Gastroesophageal sphincter (tissue), 4 donors: ENCODE measurements around the gene TRIO. TPM values are rescaled to one million over a fixed set of nuclear protein-coding genes. Genes with fewer than 3 reads are reported as not detected.
"Not testable (repeated sequence)": the region's sequence is repeated elsewhere in the genome, so short reads cannot be mapped to it uniquely, and the experiment has no call there.

Source experiments
- ATAC-seq: fragments of 150-250 bp; one replicate; pipeline ENCODE4 v1.9.1; 2016; ENCODE audit warnings: mild to moderate bottlenecking, moderate library complexity
- H3K27ac ChIP-seq, 4 donors: fragments of 200-600 bp; sonication (generic) in 3 of 4; 1 replicate in 3 of 4; 2 replicates in 1 of 4; pipeline ENCODE4 v1.5.1; 2016 to 2019
- H3K27me3 ChIP-seq: fragments of 200-600 bp; sonication (generic); one replicate; pipeline ENCODE4 v1.5.1; 2019
- H3K36me3 ChIP-seq, 2 donors: fragments of 200-600 bp; sonication (generic); one replicate each; pipeline ENCODE4 v1.5.1; 2019; ENCODE audit warnings: control low read depth in 1 of 2
- H3K4me1 ChIP-seq, 3 donors: fragments of 200-600 bp; sonication (generic); 1 replicate in 2 of 3; 2 replicates in 1 of 3; pipeline ENCODE4 v1.5.1; 2016 to 2019; ENCODE audit warnings: control low read depth in 2 of 3
- H3K4me3 ChIP-seq, 2 donors: fragments of 200-600 bp; sonication (generic); one replicate each; pipeline ENCODE4 v1.5.1; 2019; ENCODE audit warnings: mild to moderate bottlenecking in 1 of 2, moderate library complexity in 1 of 2
- H3K9me3 ChIP-seq, 3 donors: fragments of 200-600 bp; sonication (generic); one replicate each; pipeline ENCODE4 v1.5.1; 2017 to 2019; ENCODE audit warnings: control low read depth in 2 of 3
- EP300 ChIP-seq: sonication (generic); formaldehyde crosslinking; IDR thresholded peaks from one replicate; pipeline ENCODE4 v1.6.1; 2017; ENCODE audit warnings: antibody characterized with exemption, mild to moderate bottlenecking
- POLR2A ChIP-seq, 2 donors: fragments of 450-650 bp; IDR thresholded peaks; one replicate each; pipeline ENCODE4 v1.6.1; 2017; ENCODE audit warnings: antibody characterized with exemption in 2 of 2, mild to moderate bottlenecking in 2 of 2, moderate library complexity in 1 of 2
- POLR2AphosphoS5 ChIP-seq: sonication (generic); formaldehyde crosslinking; IDR thresholded peaks from one replicate; pipeline ENCODE4 v1.6.1; 2017; ENCODE audit warnings: antibody characterized with exemption
- WGBS, 2 donors: methylation state at CpG; one replicate each; pipeline ENCODE4 v1.1.5; 2018; ENCODE audit warnings: low coverage in 1 of 2; 5-methylcytosine and 5-hydroxymethylcytosine counted together
- total RNA-seq, 4 donors: library from RNA; depleted of rRNA; stranded (reverse); fragments of >200 nt; gene quantifications; one replicate each; pipeline ENCODE4 v1.1.0, GENCODE V29; 2016
- TF ChIP-seq, protein P1 (sequence below), 4 experiments: fragments of 200-600 bp in 2 of 4; fragments of 450-650 bp in 2 of 4; sonication (generic) in 1 of 4; IDR thresholded peaks; one replicate each; pipeline ENCODE4 v1.5.1; 2017 to 2019; ENCODE audit warnings: antibody characterized with exemption in 4 of 4, mild to moderate bottlenecking in 2 of 4, moderate library complexity in 2 of 4

The TRIO gene
- total RNA-seq, 4 donors from 2014 or later: 69.2 to 257 (median 172) TPM

DNA sequence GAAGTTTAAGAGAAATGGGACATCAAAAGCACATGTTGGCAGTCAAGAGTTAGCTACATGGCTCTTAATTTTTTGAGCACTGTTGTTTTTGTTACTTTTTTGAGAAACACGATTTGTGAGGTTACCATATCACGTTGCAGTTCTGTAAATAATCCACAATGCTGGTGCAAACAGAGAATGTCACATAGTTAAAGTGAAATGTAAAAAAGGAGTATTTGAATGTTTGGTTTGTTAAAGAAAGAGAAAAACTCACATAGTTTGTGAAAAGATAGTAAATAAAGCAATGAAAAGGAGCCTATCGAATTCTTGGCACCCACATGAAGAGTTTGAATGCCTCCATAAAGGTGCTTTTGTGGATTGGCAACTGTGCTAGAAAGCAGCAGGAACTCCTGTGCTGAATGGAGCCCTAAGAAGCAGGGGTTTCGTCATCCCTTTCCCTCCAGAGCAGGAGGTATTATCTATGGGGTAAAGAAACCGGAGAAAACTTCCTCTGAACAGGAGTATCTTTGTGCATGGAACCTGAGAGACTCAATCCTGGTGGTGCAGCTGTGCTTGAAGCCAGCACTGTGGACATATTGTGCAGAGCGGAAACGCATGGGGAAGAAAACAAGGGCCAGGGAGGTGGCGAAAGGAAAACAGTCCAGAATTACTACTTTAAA lies 289.9 kb downstream of the TRIO start:
- TF ChIP-seq, protein P1, sequence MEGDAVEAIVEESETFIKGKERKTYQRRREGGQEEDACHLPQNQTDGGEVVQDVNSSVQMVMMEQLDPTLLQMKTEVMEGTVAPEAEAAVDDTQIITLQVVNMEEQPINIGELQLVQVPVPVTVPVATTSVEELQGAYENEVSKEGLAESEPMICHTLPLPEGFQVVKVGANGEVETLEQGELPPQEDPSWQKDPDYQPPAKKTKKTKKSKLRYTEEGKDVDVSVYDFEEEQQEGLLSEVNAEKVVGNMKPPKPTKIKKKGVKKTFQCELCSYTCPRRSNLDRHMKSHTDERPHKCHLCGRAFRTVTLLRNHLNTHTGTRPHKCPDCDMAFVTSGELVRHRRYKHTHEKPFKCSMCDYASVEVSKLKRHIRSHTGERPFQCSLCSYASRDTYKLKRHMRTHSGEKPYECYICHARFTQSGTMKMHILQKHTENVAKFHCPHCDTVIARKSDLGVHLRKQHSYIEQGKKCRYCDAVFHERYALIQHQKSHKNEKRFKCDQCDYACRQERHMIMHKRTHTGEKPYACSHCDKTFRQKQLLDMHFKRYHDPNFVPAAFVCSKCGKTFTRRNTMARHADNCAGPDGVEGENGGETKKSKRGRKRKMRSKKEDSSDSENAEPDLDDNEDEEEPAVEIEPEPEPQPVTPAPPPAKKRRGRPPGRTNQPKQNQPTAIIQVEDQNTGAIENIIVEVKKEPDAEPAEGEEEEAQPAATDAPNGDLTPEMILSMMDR (IDR thresholded peaks at IDR 0.05): no peak
- no peak for TF ChIP-seq POLR2AphosphoS5
- TF ChIP-seq EP300: no peak
- ATAC-seq: no peak
- Histone ChIP-seq H3K36me3 (peaks cover 0 to 51% of the 10 kb centered on the region in 2 donors), H3K4me3 (no peak overlapping the region), H3K27ac (no peak overlapping the region), H3K9me3 (no peaks in the 10 kb centered on the region), H3K27me3 (no peaks in the 10 kb centered on the region), H3K4me1 (peaks cover 0 to 12% (median 0%) of the 10 kb centered on the region in 3 donors)
- 90 to 92% methylated on average over 7 to 8 of the region's 8 CpGs for WGBS, 2 donors

DNA sequence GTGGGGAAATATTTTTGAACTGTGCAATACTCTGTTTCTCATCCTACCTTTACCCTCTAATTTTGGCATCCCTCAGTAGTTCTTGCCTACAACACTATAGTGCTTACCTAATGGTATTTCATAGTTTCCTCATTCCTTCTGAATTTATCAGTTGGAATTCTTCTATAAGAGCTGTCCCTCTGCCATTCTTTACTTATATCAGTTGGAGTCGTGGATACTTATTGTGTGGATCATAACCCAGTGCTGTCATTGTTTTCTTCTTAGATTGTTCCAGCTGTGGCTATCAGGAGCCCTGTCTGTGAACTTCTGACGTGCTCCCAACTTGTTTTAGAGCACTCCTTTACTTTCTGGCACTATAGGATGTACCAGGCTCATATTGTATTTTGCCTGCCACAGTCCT lies 292.3 kb downstream of the TRIO start:
- no peak for TF ChIP-seq POLR2AphosphoS5
- no peak for TF ChIP-seq EP300
- TF ChIP-seq, protein P1 (IDR thresholded peaks at IDR 0.05): no peak
- no peak for TF ChIP-seq POLR2A (IDR thresholded peaks at IDR 0.05)
- ATAC-seq: no peak
- WGBS, 2 donors: 73 to 95% methylated on average over 1 to 2 of the region's 2 CpGs
- H3K36me3 ChIP-seq: peaks cover 0 to 52% of the 10 kb centered on the region in 2 donors
- no peaks in the 10 kb centered on the region for H3K9me3 ChIP-seq
- H3K4me1 ChIP-seq: peaks cover 0 to 16% (median 0%) of the 10 kb centered on the region in 3 donors
- H3K27ac ChIP-seq: no peak overlapping the region
- no peaks in the 10 kb centered on the region for H3K27me3 ChIP-seq
- H3K4me3 ChIP-seq: no peak overlapping the region

DNA sequence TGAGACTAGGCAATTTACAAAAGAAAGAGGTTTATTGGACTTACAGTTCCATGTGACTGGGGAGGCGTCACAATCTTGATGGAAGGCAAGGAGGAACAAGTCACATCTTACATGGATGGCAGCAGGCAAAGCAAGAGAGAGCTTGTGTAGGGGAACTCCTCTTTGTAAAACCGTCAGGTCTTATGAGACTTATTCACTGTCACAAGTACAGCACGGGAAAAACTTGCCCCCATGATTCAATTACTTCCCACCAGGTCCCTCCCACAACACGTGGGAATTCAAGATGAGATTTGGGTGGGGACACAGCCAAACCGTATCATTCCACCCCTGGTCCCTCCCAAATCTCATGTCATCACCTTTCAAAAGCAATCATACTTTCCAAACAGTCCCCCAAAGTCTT lies 293.0 kb downstream of the TRIO start:
- not testable (repeated sequence) for ATAC-seq, H3K27ac ChIP-seq, H3K27me3 ChIP-seq, H3K9me3 ChIP-seq, H3K4me3 ChIP-seq
- Histone ChIP-seq H3K4me1 (peaks cover 0 to 23% (median under 1%) of the 10 kb centered on the region in 3 donors), H3K36me3 (peaks cover 0 to 48% of the 10 kb centered on the region in 2 donors)
- 88 to 100% methylated on average over 1 to 5 of the region's 5 CpGs for WGBS, 2 donors

DNA sequence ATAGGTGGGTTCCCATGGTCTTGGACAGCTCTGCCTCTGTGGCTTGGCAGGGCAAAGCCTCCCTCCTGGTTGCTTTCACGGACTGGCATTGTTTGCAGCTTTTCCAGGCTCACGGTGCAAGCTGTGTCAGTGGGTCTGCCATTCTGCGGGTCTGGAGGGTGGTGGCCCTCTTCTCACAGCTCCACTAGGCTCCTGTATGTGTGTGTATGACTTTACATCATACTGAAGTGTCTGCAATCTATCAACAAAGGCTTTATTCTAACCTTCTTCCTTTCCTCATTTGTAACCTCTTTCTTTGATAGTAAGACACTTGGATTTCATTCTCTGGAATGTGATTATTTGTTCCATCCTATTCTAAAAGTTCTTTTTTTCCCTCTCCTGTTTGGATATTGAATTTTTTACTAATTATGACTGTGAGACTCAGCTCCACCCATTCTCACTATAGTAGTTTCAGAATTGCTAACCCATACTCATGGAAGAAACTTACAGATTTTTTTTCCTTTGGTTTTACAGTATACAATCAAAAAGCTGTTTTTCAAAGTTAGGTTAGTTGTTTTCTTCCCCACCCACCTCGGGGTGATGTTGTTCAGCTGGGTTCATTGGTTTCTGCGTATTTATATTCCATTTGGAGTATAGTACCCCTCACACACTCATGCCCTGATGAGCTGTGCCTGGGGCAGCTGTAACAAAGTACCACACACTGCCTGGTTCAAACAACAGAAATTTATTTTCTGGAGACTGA lies 293.8 kb downstream of the TRIO start:
- H3K9me3 ChIP-seq: no peaks in the 10 kb centered on the region
- no peak for ATAC-seq
- H3K27me3 ChIP-seq: no peaks in the 10 kb centered on the region
- H3K27ac ChIP-seq: no peak overlapping the region
- WGBS, 2 donors: 78 to 90% methylated on average over 3 to 5 of the region's 5 CpGs
- H3K36me3 ChIP-seq: peaks cover 0 to 41% of the 10 kb centered on the region in 2 donors
- TF ChIP-seq, protein P1 (IDR thresholded peaks at IDR 0.05): no peak
- TF ChIP-seq EP300 (no peak), POLR2AphosphoS5 (no peak), POLR2A (IDR thresholded peaks at IDR 0.05) (no peak)
- H3K4me3 ChIP-seq: no peak overlapping the region
- peaks cover 0 to 31% (median 5%) of the 10 kb centered on the region in 3 donors for H3K4me1 ChIP-seq

DNA sequence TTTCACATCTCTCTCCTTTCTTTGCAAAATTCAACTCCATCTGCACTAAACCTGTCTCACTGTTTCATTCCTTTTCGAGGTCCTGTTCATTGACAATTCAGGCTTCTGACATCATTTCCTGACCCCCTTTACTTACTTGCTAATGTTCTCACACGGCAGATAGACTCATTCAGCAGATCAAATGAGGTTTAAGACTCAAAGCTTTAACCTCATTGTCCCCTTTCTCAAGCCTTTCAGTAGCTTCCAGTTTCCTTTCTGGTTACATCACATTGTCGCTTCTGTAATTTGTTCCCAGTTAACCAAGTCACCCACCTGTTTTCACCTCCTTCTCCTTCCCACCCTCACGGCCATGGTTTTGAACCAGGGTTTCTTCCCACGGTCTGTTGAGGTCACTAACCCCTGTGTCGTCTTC lies 295.1 kb downstream of the TRIO start:
- TF ChIP-seq POLR2AphosphoS5 (no peak), POLR2A (IDR thresholded peaks at IDR 0.05) (no peak), EP300 (no peak)
- TF ChIP-seq, protein P1 (IDR thresholded peaks at IDR 0.05): no peak
- WGBS, 2 donors: 82 to 92% methylated on average over 2 to 4 of the region's 6 CpGs

More for the DNA sequence above, 295.1 kb downstream of the TRIO start:
- Histone ChIP-seq H3K9me3 (no peaks in the 10 kb centered on the region), H3K36me3 (peaks cover 0 to 35% of the 10 kb centered on the region in 2 donors), H3K27me3 (no peaks in the 10 kb centered on the region), H3K27ac (no peak overlapping the region), H3K4me1 (peaks cover 0 to 39% (median 5%) of the 10 kb centered on the region in 3 donors), H3K4me3 (no peak overlapping the region)
- no peak for ATAC-seq
